Measurements from ENCODE around the gene TOM1L2.

TOM1L2 gene

DNA sequence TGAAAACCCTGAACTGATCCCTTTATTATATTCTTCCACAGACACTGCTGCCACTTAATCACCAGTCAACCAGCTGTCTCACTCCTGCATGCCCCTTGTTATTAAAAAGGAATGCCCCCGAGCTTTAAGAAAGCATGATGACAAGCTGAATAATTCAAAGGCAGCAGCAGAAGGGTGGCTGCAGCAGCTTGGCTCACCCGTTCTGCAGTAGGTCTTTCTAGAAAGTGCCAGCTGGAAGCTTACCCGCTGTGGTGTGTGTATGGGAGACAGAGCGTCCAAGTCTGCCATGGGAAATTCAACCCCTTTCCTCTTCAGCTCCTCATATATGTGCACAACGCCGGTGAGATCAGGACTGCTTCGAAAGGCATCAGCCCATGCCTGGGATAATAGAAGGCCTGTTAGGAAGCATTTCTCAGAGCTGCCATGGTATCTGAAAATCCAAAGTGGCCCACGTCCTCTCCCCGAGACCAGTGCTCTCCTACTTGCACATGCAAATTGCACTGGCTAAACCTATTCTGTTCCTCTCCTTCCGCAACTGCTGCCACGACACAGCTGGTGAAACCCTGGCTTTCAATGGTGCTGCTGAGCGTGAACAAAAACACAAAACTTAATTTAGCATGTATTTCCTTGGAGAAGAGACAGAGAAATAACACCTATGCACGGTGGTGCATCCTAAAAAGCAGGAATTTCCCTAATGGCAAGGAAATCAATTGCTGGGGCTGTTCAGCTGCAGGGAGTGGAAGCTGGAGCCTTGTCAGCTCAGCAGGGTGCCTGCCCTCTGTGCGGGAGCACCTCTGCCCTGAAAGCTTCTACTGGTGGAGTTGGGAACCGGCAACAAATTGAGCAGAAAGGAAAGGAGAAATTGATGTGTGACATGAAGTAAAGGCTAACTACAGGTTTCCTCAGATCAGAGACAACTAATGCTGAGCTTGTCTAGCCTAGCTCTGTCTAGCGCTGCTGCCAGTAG, 87.5 kb downstream of the TOM1L2 start:
- TF ChIP-seq SPI1 (IDR thresholded peaks at IDR 0.05; ENCODE audit: borderline replicate concordance, low read depth) = no peak
- TF ChIP-seq, protein P1, sequence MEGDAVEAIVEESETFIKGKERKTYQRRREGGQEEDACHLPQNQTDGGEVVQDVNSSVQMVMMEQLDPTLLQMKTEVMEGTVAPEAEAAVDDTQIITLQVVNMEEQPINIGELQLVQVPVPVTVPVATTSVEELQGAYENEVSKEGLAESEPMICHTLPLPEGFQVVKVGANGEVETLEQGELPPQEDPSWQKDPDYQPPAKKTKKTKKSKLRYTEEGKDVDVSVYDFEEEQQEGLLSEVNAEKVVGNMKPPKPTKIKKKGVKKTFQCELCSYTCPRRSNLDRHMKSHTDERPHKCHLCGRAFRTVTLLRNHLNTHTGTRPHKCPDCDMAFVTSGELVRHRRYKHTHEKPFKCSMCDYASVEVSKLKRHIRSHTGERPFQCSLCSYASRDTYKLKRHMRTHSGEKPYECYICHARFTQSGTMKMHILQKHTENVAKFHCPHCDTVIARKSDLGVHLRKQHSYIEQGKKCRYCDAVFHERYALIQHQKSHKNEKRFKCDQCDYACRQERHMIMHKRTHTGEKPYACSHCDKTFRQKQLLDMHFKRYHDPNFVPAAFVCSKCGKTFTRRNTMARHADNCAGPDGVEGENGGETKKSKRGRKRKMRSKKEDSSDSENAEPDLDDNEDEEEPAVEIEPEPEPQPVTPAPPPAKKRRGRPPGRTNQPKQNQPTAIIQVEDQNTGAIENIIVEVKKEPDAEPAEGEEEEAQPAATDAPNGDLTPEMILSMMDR (IDR thresholded peaks at IDR 0.05; ENCODE audit: insufficient read depth, low read length) = no peak
- TF ChIP-seq, protein P2, sequence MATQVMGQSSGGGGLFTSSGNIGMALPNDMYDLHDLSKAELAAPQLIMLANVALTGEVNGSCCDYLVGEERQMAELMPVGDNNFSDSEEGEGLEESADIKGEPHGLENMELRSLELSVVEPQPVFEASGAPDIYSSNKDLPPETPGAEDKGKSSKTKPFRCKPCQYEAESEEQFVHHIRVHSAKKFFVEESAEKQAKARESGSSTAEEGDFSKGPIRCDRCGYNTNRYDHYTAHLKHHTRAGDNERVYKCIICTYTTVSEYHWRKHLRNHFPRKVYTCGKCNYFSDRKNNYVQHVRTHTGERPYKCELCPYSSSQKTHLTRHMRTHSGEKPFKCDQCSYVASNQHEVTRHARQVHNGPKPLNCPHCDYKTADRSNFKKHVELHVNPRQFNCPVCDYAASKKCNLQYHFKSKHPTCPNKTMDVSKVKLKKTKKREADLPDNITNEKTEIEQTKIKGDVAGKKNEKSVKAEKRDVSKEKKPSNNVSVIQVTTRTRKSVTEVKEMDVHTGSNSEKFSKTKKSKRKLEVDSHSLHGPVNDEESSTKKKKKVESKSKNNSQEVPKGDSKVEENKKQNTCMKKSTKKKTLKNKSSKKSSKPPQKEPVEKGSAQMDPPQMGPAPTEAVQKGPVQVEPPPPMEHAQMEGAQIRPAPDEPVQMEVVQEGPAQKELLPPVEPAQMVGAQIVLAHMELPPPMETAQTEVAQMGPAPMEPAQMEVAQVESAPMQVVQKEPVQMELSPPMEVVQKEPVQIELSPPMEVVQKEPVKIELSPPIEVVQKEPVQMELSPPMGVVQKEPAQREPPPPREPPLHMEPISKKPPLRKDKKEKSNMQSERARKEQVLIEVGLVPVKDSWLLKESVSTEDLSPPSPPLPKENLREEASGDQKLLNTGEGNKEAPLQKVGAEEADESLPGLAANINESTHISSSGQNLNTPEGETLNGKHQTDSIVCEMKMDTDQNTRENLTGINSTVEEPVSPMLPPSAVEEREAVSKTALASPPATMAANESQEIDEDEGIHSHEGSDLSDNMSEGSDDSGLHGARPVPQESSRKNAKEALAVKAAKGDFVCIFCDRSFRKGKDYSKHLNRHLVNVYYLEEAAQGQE (IDR thresholded peaks at IDR 0.05; ENCODE audit: insufficient replicate concordance, low read depth) = no peak
- Histone ChIP-seq H3K27ac (replicated peaks) (no peak overlapping the region), H3K27me3 (ENCODE audit: insufficient read depth, poor library complexity, severe bottlenecking) (no peaks in the 10 kb centered on the region), H3K4me3 (replicated peaks; ENCODE audit: insufficient read depth, low read length) (no peak overlapping the region)
- no peak for DNase-seq (ENCODE audit: low read depth in 1 of 2, low spot score in 1 of 2)

DNA sequence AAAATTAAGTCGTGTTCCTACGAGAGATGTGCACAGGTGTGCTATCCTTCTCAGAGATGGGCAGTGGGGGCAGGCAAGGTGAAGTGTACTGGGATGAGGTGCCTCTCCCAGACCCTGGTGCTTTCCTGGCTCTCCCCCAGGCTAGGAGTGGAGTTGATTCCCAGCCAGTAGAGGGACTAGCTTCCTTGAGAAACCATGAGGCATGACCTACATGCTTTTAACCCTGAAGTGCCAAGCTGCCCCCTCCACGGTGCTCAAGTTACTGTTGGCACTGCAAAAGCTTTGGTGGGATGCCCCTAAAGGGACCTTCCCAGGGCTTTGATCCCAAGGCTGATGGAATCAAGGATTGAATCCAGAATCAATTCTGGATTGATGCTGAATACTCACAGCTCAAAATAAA, 88.4 kb downstream of the TOM1L2 start:
- TF ChIP-seq, protein P2 (IDR thresholded peaks at IDR 0.05; ENCODE audit: insufficient replicate concordance, low read depth) = no peak
- no peak for TF ChIP-seq GABPA (IDR thresholded peaks at IDR 0.05; ENCODE audit: low read depth)
- no peak for DNase-seq (ENCODE audit: low read depth in 1 of 2, low spot score in 1 of 2)
- no peaks in the 10 kb centered on the region for H3K27me3 ChIP-seq (ENCODE audit: insufficient read depth, poor library complexity, severe bottlenecking)
- H3K27ac ChIP-seq (replicated peaks) = no peak overlapping the region
- no peak overlapping the region for H3K4me3 ChIP-seq (replicated peaks; ENCODE audit: insufficient read depth, low read length)

DNA sequence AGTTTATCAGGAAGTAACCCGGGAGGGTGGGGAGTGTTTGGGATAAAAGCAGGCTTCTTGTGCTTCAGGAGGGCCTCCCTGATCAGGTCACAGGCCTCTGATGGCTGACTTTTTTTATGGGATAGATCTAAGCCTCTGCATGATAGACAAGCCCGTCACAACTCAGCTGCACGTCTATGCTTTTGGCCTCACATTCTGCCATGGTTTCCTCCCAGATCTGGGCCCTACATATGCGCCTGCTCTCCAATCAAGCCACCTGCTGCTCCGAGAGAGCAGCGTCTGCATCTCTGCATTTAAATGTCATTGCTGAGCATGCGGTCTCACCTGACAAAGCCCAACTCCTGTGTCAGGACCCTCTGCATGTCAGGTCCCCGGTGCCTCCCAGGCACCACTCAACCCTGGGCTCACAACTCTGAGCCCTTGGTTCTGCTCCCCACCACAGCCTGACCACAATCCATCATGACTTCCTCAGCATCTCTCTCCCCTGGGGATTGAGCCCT, 90.1 kb downstream of the TOM1L2 start:
- Histone ChIP-seq H3K27ac (replicated peaks) (no peak overlapping the region), H3K4me3 (replicated peaks; ENCODE audit: insufficient read depth, low read length) (no peak overlapping the region), H3K27me3 (ENCODE audit: insufficient read depth, poor library complexity, severe bottlenecking) (no peaks in the 10 kb centered on the region)
- no peak for DNase-seq (ENCODE audit: low read depth in 1 of 2, low spot score in 1 of 2)
- TF ChIP-seq, protein P2 (IDR thresholded peaks at IDR 0.05; ENCODE audit: insufficient replicate concordance, low read depth) = no peak
- TF ChIP-seq POLR2AphosphoS5 (IDR thresholded peaks at IDR 0.05; ENCODE audit: low read depth) = no peak
- no peak for TF ChIP-seq GABPA (IDR thresholded peaks at IDR 0.05; ENCODE audit: low read depth)
- TF ChIP-seq SPI1 (IDR thresholded peaks at IDR 0.05; ENCODE audit: borderline replicate concordance, low read depth) = no peak
- TF ChIP-seq, protein P1 (IDR thresholded peaks at IDR 0.05; ENCODE audit: insufficient read depth, low read length) = no peak
